Measurements from ENCODE around the gene OXNAD1. TPM values are rescaled to one million over a fixed set of nuclear protein-coding genes. Genes with fewer than 3 reads are reported as not detected.

Gene OXNAD1
- total RNA-seq, 1 experiment from 2014 or later: 23.7 TPM

DNA sequence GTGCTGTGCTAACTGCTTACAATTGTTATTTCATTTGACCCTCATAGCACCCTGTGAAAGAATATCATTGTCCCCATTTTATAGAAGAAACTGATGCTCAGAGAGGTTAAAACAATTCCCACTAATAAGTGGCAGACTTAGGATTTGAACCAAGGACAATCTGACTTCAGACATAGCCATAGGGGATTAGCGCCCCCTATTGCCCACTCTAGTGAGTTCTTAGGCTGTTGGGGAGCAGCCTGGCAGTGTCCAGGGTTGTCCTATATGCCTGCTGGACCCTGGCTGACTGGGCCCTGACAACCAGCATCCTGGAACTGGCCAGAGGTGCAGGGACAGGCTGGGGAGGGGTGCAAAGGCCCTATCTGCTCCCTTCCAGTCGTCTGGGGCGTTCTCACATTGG lies 15.7 kb upstream of the OXNAD1 start:
- no peaks in the 10 kb centered on the region for H3K36me3 Mint-ChIP-seq (ENCODE audit: insufficient read depth in 1 of 3, low read depth in 3 of 3)
- no peak overlapping the region for H2BK120ac ChIP-seq (ENCODE audit: low read depth, low read length, poor library complexity, severe bottlenecking)
- no CpG with 5 or more reads among the region's 3 CpGs for WGBS (ENCODE audit: extremely low coverage, insufficient read length, low lambda C conversion rate)

More for the DNA sequence above, 15.7 kb upstream of the OXNAD1 start:
- Mint-ChIP-seq H3K27ac (no peak overlapping the region), H3K4me1 (peaks cover 0 to 4% of the 10 kb centered on the region in 2 experiments; a peak in 1 of 4 replicates), H3K27me3 (ENCODE audit: low read depth) (no peaks in the 10 kb centered on the region; the same call in 1 of the 2 replicates), H3K4me3 (no peak overlapping the region), H3K9me3 (no peaks in the 10 kb centered on the region)
- Histone ChIP-seq H3K79me2 (ENCODE audit: insufficient read depth, low read length) (no peaks in the 10 kb centered on the region), H2BK20ac (ENCODE audit: low read depth, low read length, poor library complexity, severe bottlenecking) (no peak overlapping the region), H3K23me2 (ENCODE audit: insufficient read length, low read depth, low read length, poor library complexity, severe bottlenecking) (no peaks in the 10 kb centered on the region), H2BK5ac (ENCODE audit: insufficient read length, low read length) (no peak overlapping the region), H2BK12ac (ENCODE audit: insufficient read length, low read depth, low read length) (no peak overlapping the region), H3K14ac (ENCODE audit: insufficient read depth, low read length) (no peak overlapping the region), H3K4me1 (ENCODE audit: insufficient read depth, low read length) (no peaks in the 10 kb centered on the region), H3K4ac (ENCODE audit: low read depth, low read length) (no peak overlapping the region), H3K56ac (ENCODE audit: insufficient read length, low read depth, low read length) (no peak overlapping the region), H2AFZ (ENCODE audit: low read length) (no peak overlapping the region), H4K20me1 (ENCODE audit: control insufficient read depth, insufficient read depth, insufficient read length) (no peaks in the 10 kb centered on the region), H2BK15ac (ENCODE audit: low read depth, low read length) (no peak overlapping the region), H3K27ac (ENCODE audit: insufficient read length, low read depth, low read length) (no peak overlapping the region), H3K27me3 (ENCODE audit: insufficient read depth, low read length) (no peaks in the 10 kb centered on the region), H4K8ac (replicated peaks; ENCODE audit: insufficient read length, low read depth, low read length) (no peak overlapping the region), H3K79me1 (ENCODE audit: insufficient read depth, low read depth, low read length, poor library complexity, severe bottlenecking) (no peaks in the 10 kb centered on the region), H4K5ac (ENCODE audit: insufficient read length, low read depth, low read length) (no peak overlapping the region), H2AK5ac (ENCODE audit: insufficient read length, low read length) (no peak overlapping the region), H3K23ac (ENCODE audit: insufficient read length, low read depth, low read length) (no peak overlapping the region), H3K18ac (ENCODE audit: insufficient read length, low read depth, low read length) (no peak overlapping the region), H3K9ac (ENCODE audit: extremely low read depth, insufficient read length, low read length) (no peak overlapping the region), H3T11ph (ENCODE audit: low read length) (no peak overlapping the region), H3K4me2 (ENCODE audit: insufficient read depth, insufficient read length, low read length) (no peak overlapping the region), H3K9me3 (ENCODE audit: control insufficient read depth, low read depth, low read length) (no peaks in the 10 kb centered on the region), H4K91ac (ENCODE audit: insufficient read length, low read depth, low read length) (no peak overlapping the region)
- DNase-seq: peak; percentile 62
- TF ChIP-seq, protein P1, sequence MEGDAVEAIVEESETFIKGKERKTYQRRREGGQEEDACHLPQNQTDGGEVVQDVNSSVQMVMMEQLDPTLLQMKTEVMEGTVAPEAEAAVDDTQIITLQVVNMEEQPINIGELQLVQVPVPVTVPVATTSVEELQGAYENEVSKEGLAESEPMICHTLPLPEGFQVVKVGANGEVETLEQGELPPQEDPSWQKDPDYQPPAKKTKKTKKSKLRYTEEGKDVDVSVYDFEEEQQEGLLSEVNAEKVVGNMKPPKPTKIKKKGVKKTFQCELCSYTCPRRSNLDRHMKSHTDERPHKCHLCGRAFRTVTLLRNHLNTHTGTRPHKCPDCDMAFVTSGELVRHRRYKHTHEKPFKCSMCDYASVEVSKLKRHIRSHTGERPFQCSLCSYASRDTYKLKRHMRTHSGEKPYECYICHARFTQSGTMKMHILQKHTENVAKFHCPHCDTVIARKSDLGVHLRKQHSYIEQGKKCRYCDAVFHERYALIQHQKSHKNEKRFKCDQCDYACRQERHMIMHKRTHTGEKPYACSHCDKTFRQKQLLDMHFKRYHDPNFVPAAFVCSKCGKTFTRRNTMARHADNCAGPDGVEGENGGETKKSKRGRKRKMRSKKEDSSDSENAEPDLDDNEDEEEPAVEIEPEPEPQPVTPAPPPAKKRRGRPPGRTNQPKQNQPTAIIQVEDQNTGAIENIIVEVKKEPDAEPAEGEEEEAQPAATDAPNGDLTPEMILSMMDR (conservative IDR thresholded peaks at IDR 0.05): peak; percentile 78
